ENCODE measurements around the gene DCDC2B.

DNA sequence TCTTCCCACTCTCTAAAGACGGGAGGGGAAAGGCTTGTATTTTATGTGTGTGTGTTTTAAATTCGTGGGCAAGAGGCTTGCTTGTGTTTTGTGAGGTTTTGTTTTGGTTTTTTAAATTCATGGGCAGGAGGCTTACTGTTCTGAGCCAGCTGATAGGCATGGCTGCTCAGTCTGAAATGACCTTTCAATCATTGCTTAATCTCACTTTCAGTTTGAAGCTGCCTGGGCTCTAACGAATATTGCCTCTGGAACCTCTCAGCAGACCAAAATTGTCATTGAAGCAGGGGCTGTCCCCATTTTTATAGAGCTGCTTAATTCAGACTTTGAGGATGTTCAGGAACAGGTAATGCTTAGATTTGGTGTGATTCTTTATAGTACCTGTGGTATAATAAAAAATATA is 49.7 kb upstream of the DCDC2B start:
- TF ChIP-seq, protein P1, sequence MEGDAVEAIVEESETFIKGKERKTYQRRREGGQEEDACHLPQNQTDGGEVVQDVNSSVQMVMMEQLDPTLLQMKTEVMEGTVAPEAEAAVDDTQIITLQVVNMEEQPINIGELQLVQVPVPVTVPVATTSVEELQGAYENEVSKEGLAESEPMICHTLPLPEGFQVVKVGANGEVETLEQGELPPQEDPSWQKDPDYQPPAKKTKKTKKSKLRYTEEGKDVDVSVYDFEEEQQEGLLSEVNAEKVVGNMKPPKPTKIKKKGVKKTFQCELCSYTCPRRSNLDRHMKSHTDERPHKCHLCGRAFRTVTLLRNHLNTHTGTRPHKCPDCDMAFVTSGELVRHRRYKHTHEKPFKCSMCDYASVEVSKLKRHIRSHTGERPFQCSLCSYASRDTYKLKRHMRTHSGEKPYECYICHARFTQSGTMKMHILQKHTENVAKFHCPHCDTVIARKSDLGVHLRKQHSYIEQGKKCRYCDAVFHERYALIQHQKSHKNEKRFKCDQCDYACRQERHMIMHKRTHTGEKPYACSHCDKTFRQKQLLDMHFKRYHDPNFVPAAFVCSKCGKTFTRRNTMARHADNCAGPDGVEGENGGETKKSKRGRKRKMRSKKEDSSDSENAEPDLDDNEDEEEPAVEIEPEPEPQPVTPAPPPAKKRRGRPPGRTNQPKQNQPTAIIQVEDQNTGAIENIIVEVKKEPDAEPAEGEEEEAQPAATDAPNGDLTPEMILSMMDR (IDR thresholded peaks at IDR 0.05), result no peak
- no peak for TF ChIP-seq RAD21 (conservative IDR thresholded peaks at IDR 0.05 in 1 of 2, IDR thresholded peaks at IDR 0.05 in 1 of 2)
- TF ChIP-seq, protein P2, sequence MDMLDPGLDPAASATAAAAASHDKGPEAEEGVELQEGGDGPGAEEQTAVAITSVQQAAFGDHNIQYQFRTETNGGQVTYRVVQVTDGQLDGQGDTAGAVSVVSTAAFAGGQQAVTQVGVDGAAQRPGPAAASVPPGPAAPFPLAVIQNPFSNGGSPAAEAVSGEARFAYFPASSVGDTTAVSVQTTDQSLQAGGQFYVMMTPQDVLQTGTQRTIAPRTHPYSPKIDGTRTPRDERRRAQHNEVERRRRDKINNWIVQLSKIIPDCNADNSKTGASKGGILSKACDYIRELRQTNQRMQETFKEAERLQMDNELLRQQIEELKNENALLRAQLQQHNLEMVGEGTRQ (IDR thresholded peaks at IDR 0.05), result no peak
- no peak for TF ChIP-seq NPAS2 (CRISPR knock-in tag; IDR thresholded peaks at IDR 0.05; ENCODE audit: borderline replicate concordance)
- no peak for TF ChIP-seq POLR2A (IDR thresholded peaks at IDR 0.05; ENCODE audit: low read length)
